HepG2 (cell line): ENCODE data around the gene A3GALT2. TPM values are rescaled to one million over a fixed set of nuclear protein-coding genes. Genes with fewer than 3 reads are reported as not detected.

Source experiments
- FOXK1 ChIP-seq: sonication (generic); formaldehyde crosslinking; IDR thresholded peaks from 2 replicates; pipeline ENCODE4 v1.4.0; 2020; ENCODE audit warnings: low read depth, missing genetic modification reagents, borderline replicate concordance
- FOXM1 ChIP-seq: sonication (generic); formaldehyde crosslinking; IDR thresholded peaks from 2 replicates; pipeline ENCODE4 v1.5.0; 2020; ENCODE audit warnings: missing genetic modification reagents
- GPN1 ChIP-seq: sonication (generic); formaldehyde crosslinking; IDR thresholded peaks from 2 replicates; pipeline ENCODE4 v1.5.1; 2020; ENCODE audit warnings: missing genetic modification reagents, borderline replicate concordance
- HDAC6 ChIP-seq: fragments of 200-600 bp; sonication (generic); IDR thresholded peaks from 2 replicates; pipeline ENCODE4 v1.7.0; 2017; ENCODE audit warnings: mild to moderate bottlenecking, antibody characterized with exemption, low read length, low read depth
- LCORL ChIP-seq, 2 experiments: fragments of 450-650 bp in 1 of 2; sonication (generic) in 1 of 2; formaldehyde crosslinking in 1 of 2; IDR thresholded peaks; 2 replicates each; pipeline versions ENCODE4 v1.5.0 to v1.6.1; 2017 to 2020; ENCODE audit warnings: antibody characterized with exemption in 1 of 2, missing genetic modification reagents in 1 of 2
- NR2F6 ChIP-seq, 2 experiments: IDR thresholded peaks; 2 replicates each; pipeline ENCODE4 v1.6.1; 2016; ENCODE audit warnings: antibody characterized with exemption in 1 of 2, mild to moderate bottlenecking in 1 of 2
- PHF21A ChIP-seq: sonication (generic); formaldehyde crosslinking; IDR thresholded peaks from 2 replicates; pipeline ENCODE4 v1.5.0; 2020; ENCODE audit warnings: mild to moderate bottlenecking, missing genetic modification reagents
- PHF8 ChIP-seq: sonication (generic); formaldehyde crosslinking; IDR thresholded peaks from 2 replicates; pipeline ENCODE4 v1.5.0; 2020; ENCODE audit warnings: missing genetic modification reagents
- PLRG1 ChIP-seq: fragments of 450-650 bp; conservative IDR thresholded peaks from 2 replicates; pipeline ENCODE4 v1.6.1; 2016
- THYN1 ChIP-seq: sonication (generic); formaldehyde crosslinking; IDR thresholded peaks from 2 replicates; pipeline ENCODE4 v1.8.1; 2023; ENCODE audit warnings: low read depth, mild to moderate bottlenecking, moderate library complexity, missing genetic modification reagents, borderline replicate concordance
- ZFP36L1 ChIP-seq: sonication (generic); formaldehyde crosslinking; IDR thresholded peaks from 2 replicates; pipeline ENCODE4 v1.8.0; 2022; ENCODE audit warnings: mild to moderate bottlenecking, missing genetic modification reagents, moderate library complexity
- ZNF101 ChIP-seq: sonication (generic); formaldehyde crosslinking; IDR thresholded peaks from 2 replicates; pipeline ENCODE4 v1.4.0; 2020; ENCODE audit warnings: mild to moderate bottlenecking, low read depth, missing genetic modification reagents, borderline replicate concordance
- ZNF251 ChIP-seq: sonication (generic); formaldehyde crosslinking; IDR thresholded peaks from 2 replicates; pipeline ENCODE4 v1.9.0; 2021; ENCODE audit warnings: mild to moderate bottlenecking, missing genetic modification reagents
- ZNF33B ChIP-seq: sonication (generic); formaldehyde crosslinking; IDR thresholded peaks from 2 replicates; pipeline ENCODE4 v1.5.1; 2020; ENCODE audit warnings: mild to moderate bottlenecking, missing genetic modification reagents
- ZNF598 ChIP-seq: sonication (generic); formaldehyde crosslinking; IDR thresholded peaks from 2 replicates; pipeline ENCODE4 v1.5.1; 2020; ENCODE audit warnings: mild to moderate bottlenecking, missing genetic modification reagents, borderline replicate concordance
- ZNF782 ChIP-seq: sonication (generic); formaldehyde crosslinking; IDR thresholded peaks from 2 replicates; pipeline ENCODE4 v1.4.0; 2020; ENCODE audit warnings: missing genetic modification reagents, mild to moderate bottlenecking, borderline replicate concordance
- ZNF800 ChIP-seq: sonication (generic); formaldehyde crosslinking; IDR thresholded peaks from 2 replicates; pipeline ENCODE4 v1.4.0; 2020; ENCODE audit warnings: missing genetic modification reagents
- ZNF816 ChIP-seq: sonication (generic); formaldehyde crosslinking; IDR thresholded peaks from 2 replicates; pipeline ENCODE4 v1.8.0; 2022; ENCODE audit warnings: missing genetic modification reagents, mild to moderate bottlenecking, borderline replicate concordance
- polyA plus RNA-seq, 8 experiments: library from polyadenylated mRNA; depleted of rRNA in 3 of 8; stranded (reverse) in 7 of 8; unstranded in 1 of 8; fragments of >200 nt; fragmentation: Illumina TruSeq in 4 of 8; extraction: Trizol in 4 of 8; gene quantifications; 2 replicates each; pipeline versions ENCODE4 v1.2.1 to v1.2.3, GENCODE V29; 2011 to 2016; ENCODE audit warnings: low read depth in 4 of 8, missing spikeins in 1 of 8, mixed read lengths in 1 of 8; ENCODE audit not compliant: insufficient read depth in 1 of 8
- total RNA-seq, 5 experiments: library from RNA; depleted of rRNA; stranded (reverse); fragments of >200 nt; fragmentation: Illumina TruSeq; extraction: Trizol; gene quantifications; 2 replicates each; pipeline ENCODE4 v1.2.3, GENCODE V29; 2016; ENCODE audit warnings: low read depth in 1 of 5
- TF ChIP-seq, protein P1 (sequence below): sonication (generic); formaldehyde crosslinking; IDR thresholded peaks from 2 replicates; pipeline ENCODE4 v1.5.0; 2020; ENCODE audit warnings: mild to moderate bottlenecking, missing genetic modification reagents
- TF ChIP-seq, protein P2 (sequence below): sonication (generic); formaldehyde crosslinking; IDR thresholded peaks from 2 replicates; pipeline ENCODE4 v1.4.0; 2020; ENCODE audit warnings: missing genetic modification reagents
- TF ChIP-seq, protein P3 (sequence below): sonication (generic); formaldehyde crosslinking; conservative IDR thresholded peaks from 2 replicates; pipeline ENCODE4 v1.5.0; 2020; ENCODE audit warnings: missing genetic modification reagents
- TF ChIP-seq, protein P4 (sequence below): sonication (generic); formaldehyde crosslinking; IDR thresholded peaks from 2 replicates; pipeline ENCODE4 v1.5.1; 2020; ENCODE audit warnings: missing genetic modification reagents, mild to moderate bottlenecking, borderline replicate concordance

Gene A3GALT2
- total and polyA plus RNA-seq, 2 of the 13 experiments (the other 11 are each of a cell fraction or from before 2014, with no cell fraction given): not detected

DNA sequence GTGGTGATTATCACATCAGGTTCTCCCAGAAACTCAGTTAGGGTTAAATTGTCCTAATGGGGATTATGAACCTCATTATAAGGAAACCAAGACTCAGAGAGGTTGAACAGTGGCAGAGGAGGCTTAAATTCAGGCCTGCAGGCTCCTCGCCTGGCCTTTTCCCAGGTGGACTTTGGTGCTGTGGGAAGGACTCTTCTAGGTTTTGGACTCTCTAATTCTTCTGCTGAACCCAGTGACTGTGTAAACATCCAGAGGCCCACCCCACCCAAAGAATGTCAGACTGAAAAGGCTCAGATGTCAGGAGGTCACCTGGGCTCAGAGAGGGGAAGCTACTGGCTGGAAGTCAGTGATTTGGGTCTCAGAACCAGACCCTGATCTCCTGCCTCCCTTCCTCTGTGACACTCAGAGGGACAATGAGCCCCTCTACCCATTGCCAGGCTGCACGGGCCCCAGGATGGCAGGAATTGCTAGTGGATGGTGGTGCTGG, 62.1 kb downstream of the A3GALT2 start (continued):
- peak; percentile 72; the same call in 1 of the 2 replicates for TF ChIP-seq PHF21A (CRISPR knock-in tag)
- TF ChIP-seq ZNF800 (CRISPR knock-in tag): no peak
- peak; percentile 29; the same call in 1 of the 2 replicates for TF ChIP-seq FOXK1 (CRISPR knock-in tag)
- TF ChIP-seq, protein P1, sequence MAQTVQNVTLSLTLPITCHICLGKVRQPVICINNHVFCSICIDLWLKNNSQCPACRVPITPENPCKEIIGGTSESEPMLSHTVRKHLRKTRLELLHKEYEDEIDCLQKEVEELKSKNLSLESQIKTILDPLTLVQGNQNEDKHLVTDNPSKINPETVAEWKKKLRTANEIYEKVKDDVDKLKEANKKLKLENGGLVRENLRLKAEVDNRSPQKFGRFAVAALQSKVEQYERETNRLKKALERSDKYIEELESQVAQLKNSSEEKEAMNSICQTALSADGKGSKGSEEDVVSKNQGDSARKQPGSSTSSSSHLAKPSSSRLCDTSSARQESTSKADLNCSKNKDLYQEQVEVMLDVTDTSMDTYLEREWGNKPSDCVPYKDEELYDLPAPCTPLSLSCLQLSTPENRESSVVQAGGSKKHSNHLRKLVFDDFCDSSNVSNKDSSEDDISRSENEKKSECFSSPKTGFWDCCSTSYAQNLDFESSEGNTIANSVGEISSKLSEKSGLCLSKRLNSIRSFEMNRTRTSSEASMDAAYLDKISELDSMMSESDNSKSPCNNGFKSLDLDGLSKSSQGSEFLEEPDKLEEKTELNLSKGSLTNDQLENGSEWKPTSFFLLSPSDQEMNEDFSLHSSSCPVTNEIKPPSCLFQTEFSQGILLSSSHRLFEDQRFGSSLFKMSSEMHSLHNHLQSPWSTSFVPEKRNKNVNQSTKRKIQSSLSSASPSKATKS (CRISPR knock-in tag): no peak
- no peak for TF ChIP-seq ZNF101 (CRISPR knock-in tag)
- no peak for TF ChIP-seq GPN1 (CRISPR knock-in tag)
- TF ChIP-seq, protein P2, sequence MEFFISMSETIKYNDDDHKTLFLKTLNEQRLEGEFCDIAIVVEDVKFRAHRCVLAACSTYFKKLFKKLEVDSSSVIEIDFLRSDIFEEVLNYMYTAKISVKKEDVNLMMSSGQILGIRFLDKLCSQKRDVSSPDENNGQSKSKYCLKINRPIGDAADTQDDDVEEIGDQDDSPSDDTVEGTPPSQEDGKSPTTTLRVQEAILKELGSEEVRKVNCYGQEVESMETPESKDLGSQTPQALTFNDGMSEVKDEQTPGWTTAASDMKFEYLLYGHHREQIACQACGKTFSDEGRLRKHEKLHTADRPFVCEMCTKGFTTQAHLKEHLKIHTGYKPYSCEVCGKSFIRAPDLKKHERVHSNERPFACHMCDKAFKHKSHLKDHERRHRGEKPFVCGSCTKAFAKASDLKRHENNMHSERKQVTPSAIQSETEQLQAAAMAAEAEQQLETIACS: no peak
- TF ChIP-seq, protein P3, sequence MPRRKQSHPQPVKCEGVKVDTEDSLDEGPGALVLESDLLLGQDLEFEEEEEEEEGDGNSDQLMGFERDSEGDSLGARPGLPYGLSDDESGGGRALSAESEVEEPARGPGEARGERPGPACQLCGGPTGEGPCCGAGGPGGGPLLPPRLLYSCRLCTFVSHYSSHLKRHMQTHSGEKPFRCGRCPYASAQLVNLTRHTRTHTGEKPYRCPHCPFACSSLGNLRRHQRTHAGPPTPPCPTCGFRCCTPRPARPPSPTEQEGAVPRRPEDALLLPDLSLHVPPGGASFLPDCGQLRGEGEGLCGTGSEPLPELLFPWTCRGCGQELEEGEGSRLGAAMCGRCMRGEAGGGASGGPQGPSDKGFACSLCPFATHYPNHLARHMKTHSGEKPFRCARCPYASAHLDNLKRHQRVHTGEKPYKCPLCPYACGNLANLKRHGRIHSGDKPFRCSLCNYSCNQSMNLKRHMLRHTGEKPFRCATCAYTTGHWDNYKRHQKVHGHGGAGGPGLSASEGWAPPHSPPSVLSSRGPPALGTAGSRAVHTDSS: no peak
- no peak for TF ChIP-seq ZNF251 (CRISPR knock-in tag)
- no peak for TF ChIP-seq ZNF598 (CRISPR knock-in tag)
- no peak for TF ChIP-seq PLRG1
- no peak for TF ChIP-seq ZFP36L1 (CRISPR knock-in tag)
- TF ChIP-seq, protein P4, sequence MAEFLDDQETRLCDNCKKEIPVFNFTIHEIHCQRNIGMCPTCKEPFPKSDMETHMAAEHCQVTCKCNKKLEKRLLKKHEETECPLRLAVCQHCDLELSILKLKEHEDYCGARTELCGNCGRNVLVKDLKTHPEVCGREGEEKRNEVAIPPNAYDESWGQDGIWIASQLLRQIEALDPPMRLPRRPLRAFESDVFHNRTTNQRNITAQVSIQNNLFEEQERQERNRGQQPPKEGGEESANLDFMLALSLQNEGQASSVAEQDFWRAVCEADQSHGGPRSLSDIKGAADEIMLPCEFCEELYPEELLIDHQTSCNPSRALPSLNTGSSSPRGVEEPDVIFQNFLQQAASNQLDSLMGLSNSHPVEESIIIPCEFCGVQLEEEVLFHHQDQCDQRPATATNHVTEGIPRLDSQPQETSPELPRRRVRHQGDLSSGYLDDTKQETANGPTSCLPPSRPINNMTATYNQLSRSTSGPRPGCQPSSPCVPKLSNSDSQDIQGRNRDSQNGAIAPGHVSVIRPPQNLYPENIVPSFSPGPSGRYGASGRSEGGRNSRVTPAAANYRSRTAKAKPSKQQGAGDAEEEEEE (CRISPR knock-in tag): no peak
- TF ChIP-seq NR2F6 (IDR thresholded peaks at IDR 0.05): peak; percentile 95
- TF ChIP-seq NR2F6 (CRISPR knock-in tag; IDR thresholded peaks at IDR 0.05): peak; percentile 97
- 0 out of 2 replicates have a peak, but pooled peaks have one; percentile 29 for TF ChIP-seq LCORL (IDR thresholded peaks at IDR 0.05)
- peak; percentile 96 for TF ChIP-seq LCORL (CRISPR knock-in tag; IDR thresholded peaks at IDR 0.05)
- no peak for TF ChIP-seq HDAC6
- no peak for TF ChIP-seq FOXM1 (CRISPR knock-in tag)
- no peak for TF ChIP-seq THYN1 (CRISPR knock-in tag)
- TF ChIP-seq PHF8 (CRISPR knock-in tag): no peak
- 0 out of 2 replicates have a peak, but pooled peaks have one; percentile 57 for TF ChIP-seq ZNF33B (CRISPR knock-in tag)
- TF ChIP-seq ZNF782 (CRISPR knock-in tag): no peak
- TF ChIP-seq ZNF816 (CRISPR knock-in tag): no peak
